ENCODE data around the gene LRPAP1. TPM values are rescaled to one million over a fixed set of nuclear protein-coding genes. Genes with fewer than 3 reads are reported as not detected.

LRPAP1 gene
- total RNA-seq, 1 experiment from 2014 or later = 126 TPM

- Histone ChIP-seq H4K20me1 (ENCODE audit: insufficient read depth) (no peaks in the 10 kb centered on the region), H2AFZ (no peak overlapping the region), H3K36me3 (ENCODE audit: low read depth) (no peaks in the 10 kb centered on the region), H3K9me2 (ENCODE audit: insufficient read depth) (no peaks in the 10 kb centered on the region), H3K79me2 (ENCODE audit: low read depth) (no peaks in the 10 kb centered on the region), H3K9me3 (ENCODE audit: insufficient read depth, low read depth) (0 out of 2 replicates have a peak, but pooled peaks cover 6% of the 10 kb centered on the region), H3F3A (ENCODE audit: insufficient read depth, low read depth) (peaks cover 18% of the 10 kb centered on the region; the same call in 1 of the 2 replicates), H3K27me3 (ENCODE audit: insufficient read depth, low read depth) (no peaks in the 10 kb centered on the region; the same call in 1 of the 2 replicates), H3K4me2 (no peak overlapping the region), H3K27ac (no peak overlapping the region), H3K4me3 (no peak overlapping the region), H3K4me1 (replicated peaks; ENCODE audit: insufficient read depth) (peaks cover 16% of the 10 kb centered on the region)
- CTCF ChIA-PET = no interaction called here
- intact Hi-C loops (cut with micrococcal nuclease; ENCODE audit: unreplicated experiment) = no loop called here
- TF ChIP-seq EZH2 (IDR thresholded peaks at IDR 0.05; ENCODE audit: low read depth) (no peak), CTCF (conservative IDR thresholded peaks at IDR 0.05) (no peak)
- POLR2A ChIA-PET (ENCODE audit: unreplicated experiment) = no interaction called here
- no TSS peak for BruUV-seq (replicated peaks)
- no peak for DNase-seq
These were observed 66.2 kb downstream of the LRPAP1 start for GRCh38 chr4:3465698-3466671.

DNA sequence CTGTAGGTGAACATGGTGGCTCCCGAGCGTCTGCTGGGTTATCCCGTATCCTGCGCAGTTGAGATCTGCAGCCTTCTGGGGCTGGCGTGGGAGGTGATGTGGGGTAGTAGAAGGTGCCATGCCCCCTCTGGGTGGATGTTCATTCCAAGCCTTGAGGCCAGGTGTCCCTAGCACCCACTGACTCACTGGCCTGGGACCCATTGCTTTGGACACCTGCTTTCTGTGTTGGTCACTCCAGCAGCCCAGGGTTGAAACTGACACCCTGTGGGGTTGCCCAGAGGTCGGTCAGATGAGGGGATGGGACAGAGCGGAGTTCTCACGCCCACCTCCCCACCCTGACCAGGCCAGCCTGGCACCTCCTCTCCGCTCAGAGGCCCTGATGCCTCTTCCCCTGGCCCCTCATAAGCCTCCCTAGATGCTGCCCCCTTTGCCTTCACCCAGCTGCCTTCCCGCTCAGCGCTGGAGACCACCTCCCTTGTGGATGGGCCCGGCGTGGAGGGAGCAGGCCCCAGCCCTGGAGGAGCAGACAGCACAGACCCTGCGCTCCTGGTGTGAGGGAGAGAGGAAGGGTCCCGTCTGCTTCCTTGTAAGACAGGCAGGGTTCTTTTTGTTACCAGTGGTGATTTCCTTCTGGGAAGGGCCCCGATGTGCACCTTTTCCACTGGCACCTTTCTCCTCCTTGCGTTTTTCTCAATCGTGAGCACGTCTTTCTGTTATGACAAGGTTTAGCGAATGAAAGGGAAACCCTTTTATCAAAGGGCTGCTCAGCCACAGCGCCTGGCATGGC, 67.1 kb downstream of the LRPAP1 start:
- no peaks in the 10 kb centered on the region for H4K20me1 ChIP-seq (ENCODE audit: insufficient read depth)
- H3K4me3 ChIP-seq = no peak overlapping the region
- H3K9me2 ChIP-seq (ENCODE audit: insufficient read depth) = no peaks in the 10 kb centered on the region
- H3K4me1 ChIP-seq (replicated peaks; ENCODE audit: insufficient read depth) = peaks cover 21% of the 10 kb centered on the region
- TF ChIP-seq CTCF (conservative IDR thresholded peaks at IDR 0.05) = no peak
- no peak for TF ChIP-seq EZH2 (IDR thresholded peaks at IDR 0.05; ENCODE audit: low read depth)
- H3K4me2 ChIP-seq = no peak overlapping the region
- 0 out of 2 replicates have a peak, but pooled peaks cover 6% of the 10 kb centered on the region for H3K9me3 ChIP-seq (ENCODE audit: insufficient read depth, low read depth)
- H3K27ac ChIP-seq = no peak overlapping the region
- H2AFZ ChIP-seq = no peak overlapping the region
- peaks cover 19% of the 10 kb centered on the region; the same call in 1 of the 2 replicates for H3F3A ChIP-seq (ENCODE audit: insufficient read depth, low read depth)
- H3K36me3 ChIP-seq (ENCODE audit: low read depth) = no peaks in the 10 kb centered on the region
- DNase-seq = no peak
- intact Hi-C loops (cut with micrococcal nuclease; ENCODE audit: unreplicated experiment) = no loop called here
- ChIA-PET POLR2A (ENCODE audit: unreplicated experiment) (no interaction called here), CTCF (no interaction called here)
- no TSS peak for BruUV-seq (replicated peaks)
- H3K27me3 ChIP-seq (ENCODE audit: insufficient read depth, low read depth) = no peaks in the 10 kb centered on the region; the same call in 1 of the 2 replicates
- H3K79me2 ChIP-seq (ENCODE audit: low read depth) = no peaks in the 10 kb centered on the region

- Histone ChIP-seq H3K4me1 (replicated peaks; ENCODE audit: insufficient read depth) (peaks cover 21% of the 10 kb centered on the region), H3K36me3 (ENCODE audit: low read depth) (no peaks in the 10 kb centered on the region), H4K20me1 (ENCODE audit: insufficient read depth) (no peaks in the 10 kb centered on the region), H3K9me3 (ENCODE audit: insufficient read depth, low read depth) (0 out of 2 replicates have a peak, but pooled peaks cover 6% of the 10 kb centered on the region), H3K4me2 (no peak overlapping the region), H3K9me2 (ENCODE audit: insufficient read depth) (no peaks in the 10 kb centered on the region), H3K27ac (no peak overlapping the region), H3K4me3 (no peak overlapping the region), H2AFZ (no peak overlapping the region), H3K27me3 (ENCODE audit: insufficient read depth, low read depth) (no peaks in the 10 kb centered on the region; the same call in 1 of the 2 replicates), H3K79me2 (ENCODE audit: low read depth) (no peaks in the 10 kb centered on the region), H3F3A (ENCODE audit: insufficient read depth, low read depth) (peaks cover 19% of the 10 kb centered on the region; the same call in 1 of the 2 replicates)
- intact Hi-C loops (cut with micrococcal nuclease; ENCODE audit: unreplicated experiment) = no loop called here
- TF ChIP-seq CTCF (conservative IDR thresholded peaks at IDR 0.05) (no peak), EZH2 (IDR thresholded peaks at IDR 0.05; ENCODE audit: low read depth) (no peak)
- ChIA-PET POLR2A (ENCODE audit: unreplicated experiment) (no interaction called here), CTCF (no interaction called here)
- no TSS peak for BruUV-seq (replicated peaks)
- no peak for DNase-seq
These were observed 67.8 kb downstream of the LRPAP1 start for GRCh38 chr4:3464349-3464905.

Data from PC-9 (cell line).